Measurements from ENCODE around the gene PARD6A.

PARD6A gene

DNA sequence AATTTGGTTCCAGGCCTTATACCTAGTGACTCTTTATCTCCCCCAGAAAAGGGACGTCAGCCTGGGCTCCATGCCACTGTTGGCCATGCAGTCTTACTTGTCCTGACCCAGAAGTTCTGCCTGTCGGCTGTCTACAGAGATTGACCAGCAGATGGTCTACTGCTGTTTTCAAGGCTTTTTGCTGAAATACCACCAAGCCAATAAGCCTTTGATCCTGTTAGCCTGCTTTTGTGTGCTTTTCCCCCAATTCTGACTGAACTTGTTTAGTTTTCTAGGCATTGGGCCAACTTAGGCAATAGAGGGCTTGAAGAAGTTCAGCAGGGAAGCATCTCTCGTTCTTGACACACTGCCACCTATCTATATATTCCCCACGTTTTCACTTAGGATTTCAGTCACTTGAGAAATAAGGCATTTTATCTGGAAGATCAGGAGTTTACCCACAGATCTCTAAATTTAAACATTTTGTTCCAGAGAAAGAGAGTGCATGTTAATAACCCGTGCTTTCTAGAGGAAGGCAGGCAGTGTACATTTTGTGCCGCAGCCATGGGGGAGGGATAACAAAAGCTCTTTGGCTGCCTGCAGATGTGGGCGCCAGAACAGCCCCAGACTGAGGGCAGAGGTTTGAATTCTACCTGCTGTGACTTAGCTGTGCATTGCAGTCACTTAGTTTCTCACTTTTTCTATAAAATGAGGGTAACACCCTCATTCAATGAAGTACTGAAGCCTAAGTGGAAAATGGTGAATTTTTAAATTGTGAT, 28.2 kb upstream of the PARD6A start:
- TF ChIP-seq SPI1 (IDR thresholded peaks at IDR 0.05; ENCODE audit: borderline replicate concordance, low read depth): no peak
- TF ChIP-seq, protein P1, sequence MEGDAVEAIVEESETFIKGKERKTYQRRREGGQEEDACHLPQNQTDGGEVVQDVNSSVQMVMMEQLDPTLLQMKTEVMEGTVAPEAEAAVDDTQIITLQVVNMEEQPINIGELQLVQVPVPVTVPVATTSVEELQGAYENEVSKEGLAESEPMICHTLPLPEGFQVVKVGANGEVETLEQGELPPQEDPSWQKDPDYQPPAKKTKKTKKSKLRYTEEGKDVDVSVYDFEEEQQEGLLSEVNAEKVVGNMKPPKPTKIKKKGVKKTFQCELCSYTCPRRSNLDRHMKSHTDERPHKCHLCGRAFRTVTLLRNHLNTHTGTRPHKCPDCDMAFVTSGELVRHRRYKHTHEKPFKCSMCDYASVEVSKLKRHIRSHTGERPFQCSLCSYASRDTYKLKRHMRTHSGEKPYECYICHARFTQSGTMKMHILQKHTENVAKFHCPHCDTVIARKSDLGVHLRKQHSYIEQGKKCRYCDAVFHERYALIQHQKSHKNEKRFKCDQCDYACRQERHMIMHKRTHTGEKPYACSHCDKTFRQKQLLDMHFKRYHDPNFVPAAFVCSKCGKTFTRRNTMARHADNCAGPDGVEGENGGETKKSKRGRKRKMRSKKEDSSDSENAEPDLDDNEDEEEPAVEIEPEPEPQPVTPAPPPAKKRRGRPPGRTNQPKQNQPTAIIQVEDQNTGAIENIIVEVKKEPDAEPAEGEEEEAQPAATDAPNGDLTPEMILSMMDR (IDR thresholded peaks at IDR 0.05; ENCODE audit: insufficient read depth, low read length): no peak
- TF ChIP-seq GABPA (IDR thresholded peaks at IDR 0.05; ENCODE audit: low read depth): no peak
- no peak for TF ChIP-seq POLR2AphosphoS5 (IDR thresholded peaks at IDR 0.05; ENCODE audit: low read depth)
- TF ChIP-seq, protein P2, sequence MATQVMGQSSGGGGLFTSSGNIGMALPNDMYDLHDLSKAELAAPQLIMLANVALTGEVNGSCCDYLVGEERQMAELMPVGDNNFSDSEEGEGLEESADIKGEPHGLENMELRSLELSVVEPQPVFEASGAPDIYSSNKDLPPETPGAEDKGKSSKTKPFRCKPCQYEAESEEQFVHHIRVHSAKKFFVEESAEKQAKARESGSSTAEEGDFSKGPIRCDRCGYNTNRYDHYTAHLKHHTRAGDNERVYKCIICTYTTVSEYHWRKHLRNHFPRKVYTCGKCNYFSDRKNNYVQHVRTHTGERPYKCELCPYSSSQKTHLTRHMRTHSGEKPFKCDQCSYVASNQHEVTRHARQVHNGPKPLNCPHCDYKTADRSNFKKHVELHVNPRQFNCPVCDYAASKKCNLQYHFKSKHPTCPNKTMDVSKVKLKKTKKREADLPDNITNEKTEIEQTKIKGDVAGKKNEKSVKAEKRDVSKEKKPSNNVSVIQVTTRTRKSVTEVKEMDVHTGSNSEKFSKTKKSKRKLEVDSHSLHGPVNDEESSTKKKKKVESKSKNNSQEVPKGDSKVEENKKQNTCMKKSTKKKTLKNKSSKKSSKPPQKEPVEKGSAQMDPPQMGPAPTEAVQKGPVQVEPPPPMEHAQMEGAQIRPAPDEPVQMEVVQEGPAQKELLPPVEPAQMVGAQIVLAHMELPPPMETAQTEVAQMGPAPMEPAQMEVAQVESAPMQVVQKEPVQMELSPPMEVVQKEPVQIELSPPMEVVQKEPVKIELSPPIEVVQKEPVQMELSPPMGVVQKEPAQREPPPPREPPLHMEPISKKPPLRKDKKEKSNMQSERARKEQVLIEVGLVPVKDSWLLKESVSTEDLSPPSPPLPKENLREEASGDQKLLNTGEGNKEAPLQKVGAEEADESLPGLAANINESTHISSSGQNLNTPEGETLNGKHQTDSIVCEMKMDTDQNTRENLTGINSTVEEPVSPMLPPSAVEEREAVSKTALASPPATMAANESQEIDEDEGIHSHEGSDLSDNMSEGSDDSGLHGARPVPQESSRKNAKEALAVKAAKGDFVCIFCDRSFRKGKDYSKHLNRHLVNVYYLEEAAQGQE (IDR thresholded peaks at IDR 0.05; ENCODE audit: insufficient replicate concordance, low read depth): no peak
- no peak overlapping the region for H3K27ac ChIP-seq (replicated peaks)

DNA sequence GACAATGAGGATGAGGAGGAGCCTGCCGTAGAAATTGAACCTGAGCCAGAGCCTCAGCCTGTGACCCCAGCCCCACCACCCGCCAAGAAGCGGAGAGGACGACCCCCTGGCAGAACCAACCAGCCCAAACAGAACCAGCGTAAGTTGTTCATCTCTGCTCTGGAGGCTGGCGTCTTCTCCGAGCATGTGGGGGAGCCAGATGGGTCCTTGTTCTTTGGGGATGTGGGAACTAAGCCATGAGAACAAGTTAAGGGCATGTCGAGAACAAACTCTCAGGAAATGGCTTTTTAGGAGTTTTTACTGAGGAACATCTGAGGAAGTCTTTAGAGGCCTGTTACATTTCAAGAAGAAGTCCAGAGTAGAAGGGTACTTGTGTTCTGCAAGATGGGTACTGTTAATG, 24.0 kb upstream of the PARD6A start:
- DNase-seq (ENCODE audit: low read depth in 1 of 2, low spot score in 1 of 2): no peak
- H3K4me3 ChIP-seq (replicated peaks; ENCODE audit: insufficient read depth, low read length): no peak overlapping the region
- TF ChIP-seq POLR2AphosphoS5 (IDR thresholded peaks at IDR 0.05; ENCODE audit: low read depth): no peak
- H3K27ac ChIP-seq (replicated peaks): no peak overlapping the region
- H3K27me3 ChIP-seq (ENCODE audit: insufficient read depth, poor library complexity, severe bottlenecking): no peaks in the 10 kb centered on the region

More for the DNA sequence above, 28.2 kb upstream of the PARD6A start:
- Histone ChIP-seq H3K27me3 (ENCODE audit: insufficient read depth, poor library complexity, severe bottlenecking) (no peaks in the 10 kb centered on the region), H3K4me3 (replicated peaks; ENCODE audit: insufficient read depth, low read length) (no peak overlapping the region)
- DNase-seq (ENCODE audit: low read depth in 1 of 2, low spot score in 1 of 2): no peak

DNA sequence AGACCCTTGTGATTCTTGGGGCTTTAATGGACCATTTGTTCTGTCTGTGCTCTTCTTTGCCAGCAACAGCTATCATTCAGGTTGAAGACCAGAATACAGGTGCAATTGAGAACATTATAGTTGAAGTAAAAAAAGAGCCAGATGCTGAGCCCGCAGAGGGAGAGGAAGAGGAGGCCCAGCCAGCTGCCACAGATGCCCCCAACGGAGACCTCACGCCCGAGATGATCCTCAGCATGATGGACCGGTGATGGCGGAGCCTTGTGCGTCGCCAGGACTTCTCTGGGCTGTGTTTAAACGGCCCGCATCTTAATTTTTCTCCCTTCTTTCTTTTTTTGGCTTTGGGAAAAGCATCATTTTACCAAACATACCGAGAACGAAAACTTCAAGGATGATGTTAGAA, 23.1 kb upstream of the PARD6A start:
- Histone ChIP-seq H3K27ac (replicated peaks) (no peak overlapping the region), H3K4me3 (replicated peaks; ENCODE audit: insufficient read depth, low read length) (no peak overlapping the region), H3K27me3 (ENCODE audit: insufficient read depth, poor library complexity, severe bottlenecking) (no peaks in the 10 kb centered on the region)
- TF ChIP-seq, protein P2 (IDR thresholded peaks at IDR 0.05; ENCODE audit: insufficient replicate concordance, low read depth): no peak
- TF ChIP-seq GABPA (IDR thresholded peaks at IDR 0.05; ENCODE audit: low read depth): no peak
- no peak for TF ChIP-seq POLR2AphosphoS5 (IDR thresholded peaks at IDR 0.05; ENCODE audit: low read depth)
- TF ChIP-seq, protein P1 (IDR thresholded peaks at IDR 0.05; ENCODE audit: insufficient read depth, low read length): no peak
- no peak for TF ChIP-seq SPI1 (IDR thresholded peaks at IDR 0.05; ENCODE audit: borderline replicate concordance, low read depth)
- no peak for DNase-seq (ENCODE audit: low read depth in 1 of 2, low spot score in 1 of 2)

DNA sequence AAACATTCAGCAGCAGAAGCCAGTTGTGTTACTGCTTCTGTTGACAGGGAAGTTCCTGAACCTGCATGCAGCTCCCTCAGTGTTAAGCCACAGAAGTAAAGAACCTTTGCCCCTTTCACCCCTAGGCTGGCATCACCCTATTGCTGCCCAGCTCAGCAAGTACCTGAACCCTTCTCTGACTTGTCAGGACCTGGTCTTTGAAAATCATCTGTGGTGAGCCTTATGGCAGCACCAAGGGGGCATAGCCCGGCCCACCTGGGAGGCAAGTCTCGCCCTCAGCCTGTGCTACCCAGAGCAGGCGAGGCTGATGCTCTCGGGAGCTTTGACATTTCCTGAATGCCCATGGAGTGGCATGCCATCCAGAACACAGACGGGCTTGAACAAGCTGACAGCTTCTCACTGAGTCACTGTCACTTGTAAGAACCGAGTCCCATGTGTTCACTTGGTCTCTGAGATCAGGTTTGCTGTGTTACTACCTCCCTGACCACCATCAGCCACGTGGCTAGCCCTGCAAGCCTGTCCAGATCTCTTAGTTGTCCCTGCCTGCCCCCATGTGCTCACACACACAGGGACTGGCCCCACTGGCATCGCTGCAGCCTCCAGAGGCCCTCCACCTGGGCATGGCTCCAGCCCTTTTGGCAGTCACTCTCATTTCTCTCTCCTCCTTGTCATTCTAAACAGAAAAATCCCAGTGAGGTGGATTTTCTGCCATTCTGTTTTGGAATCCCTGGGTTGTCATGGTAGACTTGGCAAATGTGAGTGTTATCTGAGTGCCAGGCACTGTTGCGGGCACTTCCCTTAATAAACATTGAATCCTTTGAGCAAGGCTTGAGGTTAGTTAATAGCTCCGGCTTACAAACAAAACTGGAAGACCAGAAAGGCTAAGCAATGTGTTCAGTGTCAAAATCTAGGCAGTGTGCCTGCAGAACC, 18.7 kb upstream of the PARD6A start:
- no peaks in the 10 kb centered on the region for H3K27me3 ChIP-seq (ENCODE audit: insufficient read depth, poor library complexity, severe bottlenecking)
- H3K27ac ChIP-seq (replicated peaks): no peak overlapping the region
- H3K4me3 ChIP-seq (replicated peaks; ENCODE audit: insufficient read depth, low read length): no peak overlapping the region
- TF ChIP-seq, protein P1 (IDR thresholded peaks at IDR 0.05; ENCODE audit: insufficient read depth, low read length): no peak
- TF ChIP-seq, protein P2 (IDR thresholded peaks at IDR 0.05; ENCODE audit: insufficient replicate concordance, low read depth): no peak
- no peak for TF ChIP-seq POLR2AphosphoS5 (IDR thresholded peaks at IDR 0.05; ENCODE audit: low read depth)
- no peak for DNase-seq (ENCODE audit: low read depth in 1 of 2, low spot score in 1 of 2)

All from HL-60 (cell line).